ENCODE data around the gene KNG1.
A peak's percentile ranks its signal among the peaks of the same experiment; 100 is the strongest.

KNG1 gene

DNA sequence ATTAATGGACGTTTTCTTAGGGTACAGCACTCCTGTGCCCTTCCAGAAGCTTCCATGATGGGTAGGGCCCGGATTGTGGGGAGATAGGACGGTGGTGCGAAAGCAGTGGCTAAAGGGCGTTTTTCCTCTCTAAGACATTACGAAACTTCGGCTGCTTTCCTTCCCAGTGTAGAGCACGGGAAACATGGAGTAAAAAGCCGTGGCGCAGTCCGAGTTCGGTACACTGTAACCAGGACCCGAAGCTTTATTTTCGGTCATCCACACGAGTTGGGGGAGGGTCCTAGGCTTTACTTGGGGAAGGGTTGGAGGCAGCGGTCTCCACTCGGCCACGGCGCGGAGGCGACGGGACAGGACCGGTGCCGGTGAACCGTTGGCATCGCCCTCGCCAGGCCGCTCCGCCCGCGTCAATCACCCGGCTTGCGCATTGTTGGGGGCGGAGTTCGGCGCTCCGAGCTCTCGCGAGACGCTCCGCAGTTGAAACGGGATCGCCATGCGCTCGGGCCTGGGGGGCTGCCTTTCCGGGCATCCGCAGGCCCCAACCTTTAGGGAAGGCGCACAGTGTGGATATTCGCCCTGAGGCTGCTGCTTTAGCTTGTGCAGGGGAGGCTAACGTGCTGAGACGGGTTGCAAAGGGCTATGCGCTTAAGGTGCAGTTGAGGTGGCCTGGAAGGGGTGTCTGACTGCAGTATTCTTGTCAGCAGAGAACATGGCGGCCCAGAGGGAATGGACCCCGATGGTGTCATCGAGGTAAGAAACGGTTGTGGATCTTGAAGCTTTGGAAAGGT is 66.8 kb downstream of the KNG1 start:
- DNase-seq (ENCODE audit: low spot score): peak; percentile 82
- TF ChIP-seq, protein P1, sequence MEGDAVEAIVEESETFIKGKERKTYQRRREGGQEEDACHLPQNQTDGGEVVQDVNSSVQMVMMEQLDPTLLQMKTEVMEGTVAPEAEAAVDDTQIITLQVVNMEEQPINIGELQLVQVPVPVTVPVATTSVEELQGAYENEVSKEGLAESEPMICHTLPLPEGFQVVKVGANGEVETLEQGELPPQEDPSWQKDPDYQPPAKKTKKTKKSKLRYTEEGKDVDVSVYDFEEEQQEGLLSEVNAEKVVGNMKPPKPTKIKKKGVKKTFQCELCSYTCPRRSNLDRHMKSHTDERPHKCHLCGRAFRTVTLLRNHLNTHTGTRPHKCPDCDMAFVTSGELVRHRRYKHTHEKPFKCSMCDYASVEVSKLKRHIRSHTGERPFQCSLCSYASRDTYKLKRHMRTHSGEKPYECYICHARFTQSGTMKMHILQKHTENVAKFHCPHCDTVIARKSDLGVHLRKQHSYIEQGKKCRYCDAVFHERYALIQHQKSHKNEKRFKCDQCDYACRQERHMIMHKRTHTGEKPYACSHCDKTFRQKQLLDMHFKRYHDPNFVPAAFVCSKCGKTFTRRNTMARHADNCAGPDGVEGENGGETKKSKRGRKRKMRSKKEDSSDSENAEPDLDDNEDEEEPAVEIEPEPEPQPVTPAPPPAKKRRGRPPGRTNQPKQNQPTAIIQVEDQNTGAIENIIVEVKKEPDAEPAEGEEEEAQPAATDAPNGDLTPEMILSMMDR (IDR thresholded peaks at IDR 0.05; ENCODE audit: borderline replicate concordance, control extremely low read depth, extremely low read depth, insufficient read depth, missing control alignments): no peak

DNA sequence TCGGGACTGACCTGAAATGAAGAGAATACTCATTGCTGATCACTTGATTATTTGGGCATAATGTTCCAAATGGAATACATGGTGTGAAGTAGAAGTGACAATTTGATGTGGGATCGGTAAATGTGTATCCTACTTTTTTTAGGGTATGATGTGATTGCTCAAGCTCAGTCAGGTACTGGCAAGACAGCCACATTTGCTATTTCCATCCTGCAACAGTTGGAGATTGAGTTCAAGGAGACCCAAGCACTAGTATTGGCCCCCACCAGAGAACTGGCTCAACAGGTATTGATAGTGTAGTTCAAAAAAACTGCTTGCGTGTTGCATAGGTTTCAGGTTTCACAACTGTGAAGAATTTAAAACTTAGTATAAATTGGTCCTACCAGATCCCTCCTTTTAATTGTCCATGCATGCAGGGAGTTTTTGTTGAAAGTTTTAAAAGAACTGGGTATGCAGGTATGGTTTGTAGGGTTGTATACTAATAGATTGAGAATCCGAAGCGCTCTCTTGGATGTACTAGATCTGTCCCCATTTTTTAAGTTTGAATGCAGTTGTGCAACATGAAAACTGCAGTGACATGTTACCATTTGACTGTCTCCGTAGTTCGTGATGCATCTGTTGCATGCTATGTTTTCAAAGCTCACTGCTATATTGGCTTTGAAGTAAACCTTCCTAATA is 67.8 kb downstream of the KNG1 start:
- in situ Hi-C loops (cut with MboI; ENCODE audit: low sequenced_read_pairs, unreplicated experiment): no loop called here
- no peak for DNase-seq (ENCODE audit: low spot score)
- TF ChIP-seq, protein P1 (IDR thresholded peaks at IDR 0.05; ENCODE audit: borderline replicate concordance, control extremely low read depth, extremely low read depth, insufficient read depth, missing control alignments): no peak

More for the DNA sequence above, 66.8 kb downstream of the KNG1 start:
- in situ Hi-C loops (cut with MboI; ENCODE audit: low sequenced_read_pairs, unreplicated experiment): no loop called here

DNA sequence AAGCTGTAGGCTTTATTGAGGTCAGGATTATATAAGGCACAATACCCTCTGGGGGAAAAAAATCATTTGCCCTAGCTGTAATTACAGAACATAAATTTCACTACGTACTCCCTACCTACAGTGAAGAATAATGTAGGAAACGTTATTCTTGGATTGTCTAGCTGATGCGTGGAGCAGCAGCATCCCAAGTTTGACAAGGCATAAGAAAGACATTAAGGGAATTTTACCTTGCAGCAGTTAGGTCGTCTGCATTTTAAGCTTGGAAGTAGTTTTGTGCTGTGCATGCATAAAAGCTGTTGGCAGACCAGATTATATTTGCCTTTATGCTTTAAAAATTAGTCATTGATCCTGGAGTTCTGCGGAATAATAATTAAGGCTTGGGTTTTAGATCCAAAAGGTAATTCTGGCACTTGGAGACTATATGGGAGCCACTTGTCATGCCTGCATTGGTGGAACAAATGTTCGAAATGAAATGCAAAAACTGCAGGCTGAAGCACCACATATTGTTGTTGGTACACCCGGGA is 68.4 kb downstream of the KNG1 start:
- TF ChIP-seq, protein P1 (IDR thresholded peaks at IDR 0.05; ENCODE audit: borderline replicate concordance, control extremely low read depth, extremely low read depth, insufficient read depth, missing control alignments): no peak
- DNase-seq (ENCODE audit: low spot score): no peak
- in situ Hi-C loops (cut with MboI; ENCODE audit: low sequenced_read_pairs, unreplicated experiment): no loop called here

DNA sequence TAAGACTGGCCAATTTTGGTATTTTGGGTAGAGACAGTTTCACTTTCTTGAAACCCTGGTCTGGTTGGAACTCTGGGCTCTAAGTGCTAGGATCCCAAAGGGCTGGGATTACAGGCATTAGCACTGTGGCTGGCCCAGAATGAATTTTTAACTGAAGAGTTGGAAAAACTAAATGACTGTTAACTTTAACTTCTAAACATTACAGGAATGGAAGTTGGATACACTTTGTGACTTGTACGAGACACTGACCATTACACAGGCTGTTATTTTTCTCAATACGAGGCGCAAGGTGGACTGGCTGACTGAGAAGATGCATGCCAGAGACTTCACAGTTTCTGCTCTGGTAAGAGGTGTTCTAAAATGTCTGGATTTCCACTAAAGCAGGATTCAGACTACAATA is 69.8 kb downstream of the KNG1 start:
- in situ Hi-C loops (cut with MboI; ENCODE audit: low sequenced_read_pairs, unreplicated experiment): no loop called here

DNA sequence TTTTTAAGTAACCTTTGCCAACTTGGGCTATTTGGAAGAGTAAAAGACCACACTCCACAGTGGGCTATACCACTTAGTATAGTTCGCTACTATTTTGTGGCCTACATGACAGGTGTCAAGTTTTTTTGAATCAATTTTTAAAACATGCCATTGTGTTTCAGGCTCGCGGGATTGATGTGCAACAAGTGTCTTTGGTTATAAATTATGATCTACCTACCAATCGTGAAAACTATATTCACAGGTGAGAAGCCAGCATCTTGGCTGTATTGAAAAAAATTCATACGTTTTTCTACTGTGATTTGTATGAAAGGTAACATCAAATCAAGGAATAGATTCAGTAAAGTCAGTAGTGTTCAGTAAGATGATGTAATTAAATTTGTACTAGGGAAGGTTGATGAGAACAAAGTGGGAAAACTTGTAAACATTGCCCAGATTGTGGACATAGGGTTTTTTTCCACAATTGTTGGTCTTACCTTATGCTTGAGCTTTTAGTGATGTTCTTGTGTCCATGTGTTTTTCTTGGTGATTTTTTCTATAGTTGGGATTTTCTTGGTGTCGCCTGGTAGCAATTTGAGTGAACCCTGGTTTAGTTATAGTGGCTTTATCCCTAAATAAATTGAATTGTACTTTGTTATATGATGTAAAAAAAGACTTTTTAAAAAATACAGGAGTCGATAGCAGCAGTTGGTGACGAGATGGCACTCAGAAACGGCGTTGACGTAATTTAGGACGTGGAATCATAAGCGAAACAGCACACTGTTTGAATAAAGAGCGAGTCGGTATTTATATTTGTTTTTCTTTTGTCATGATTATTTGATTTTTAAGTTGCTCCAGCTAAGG is 70.7 kb downstream of the KNG1 start:
- TF ChIP-seq, protein P1 (IDR thresholded peaks at IDR 0.05; ENCODE audit: borderline replicate concordance, control extremely low read depth, extremely low read depth, insufficient read depth, missing control alignments): no peak
- in situ Hi-C loops (cut with MboI; ENCODE audit: low sequenced_read_pairs, unreplicated experiment): no loop called here
- no peak for DNase-seq (ENCODE audit: low spot score)

More for the DNA sequence above, 69.8 kb downstream of the KNG1 start:
- TF ChIP-seq, protein P1 (IDR thresholded peaks at IDR 0.05; ENCODE audit: borderline replicate concordance, control extremely low read depth, extremely low read depth, insufficient read depth, missing control alignments): no peak
- no peak for DNase-seq (ENCODE audit: low spot score)
